Measurements from ENCODE around the gene MAML1. TPM values are rescaled to one million over a fixed set of nuclear protein-coding genes. Genes with fewer than 3 reads are reported as not detected.

The MAML1 gene
- total RNA-seq, 1 experiment from 2014 or later, result 42.2 TPM

DNA sequence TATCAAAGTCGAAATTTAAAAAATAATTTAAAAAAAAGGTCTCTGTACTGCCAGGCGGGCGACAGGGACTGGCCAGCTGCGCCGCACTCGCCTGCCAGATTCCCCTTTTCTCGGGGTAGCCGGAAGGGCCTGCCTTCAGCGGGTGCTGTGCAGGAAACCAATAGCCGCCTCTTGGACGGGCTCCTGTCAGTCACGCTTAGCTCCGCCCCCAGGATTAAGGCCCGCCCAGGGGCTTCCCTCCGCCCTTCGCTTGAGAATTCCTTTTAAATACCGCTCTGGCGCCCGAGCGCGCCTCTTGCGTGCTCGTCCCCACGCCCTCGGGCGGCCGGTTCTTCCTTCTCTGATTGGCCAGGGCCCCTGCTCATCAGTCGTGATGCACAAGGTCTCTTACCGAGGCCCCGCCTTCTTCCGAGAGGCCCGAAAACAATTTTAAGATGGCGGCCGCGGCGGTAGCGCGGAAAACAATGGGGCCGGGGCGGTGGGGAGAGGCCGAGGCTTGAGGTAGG lies at the start of gene MAML1 (continued):
- TF ChIP-seq STAT6 (CRISPR knock-in tag; conservative IDR thresholded peaks at IDR 0.05; ENCODE audit: low read depth), result no peak
- no peak for TF ChIP-seq ZNF671 (CRISPR knock-in tag; IDR thresholded peaks at IDR 0.05)
- TF ChIP-seq ZBTB21 (CRISPR knock-in tag; IDR thresholded peaks at IDR 0.05; ENCODE audit: borderline replicate concordance), result no peak
- no peak for TF ChIP-seq KAT7 (CRISPR knock-in tag; IDR thresholded peaks at IDR 0.05; ENCODE audit: borderline replicate concordance)
- TF ChIP-seq, protein P1, sequence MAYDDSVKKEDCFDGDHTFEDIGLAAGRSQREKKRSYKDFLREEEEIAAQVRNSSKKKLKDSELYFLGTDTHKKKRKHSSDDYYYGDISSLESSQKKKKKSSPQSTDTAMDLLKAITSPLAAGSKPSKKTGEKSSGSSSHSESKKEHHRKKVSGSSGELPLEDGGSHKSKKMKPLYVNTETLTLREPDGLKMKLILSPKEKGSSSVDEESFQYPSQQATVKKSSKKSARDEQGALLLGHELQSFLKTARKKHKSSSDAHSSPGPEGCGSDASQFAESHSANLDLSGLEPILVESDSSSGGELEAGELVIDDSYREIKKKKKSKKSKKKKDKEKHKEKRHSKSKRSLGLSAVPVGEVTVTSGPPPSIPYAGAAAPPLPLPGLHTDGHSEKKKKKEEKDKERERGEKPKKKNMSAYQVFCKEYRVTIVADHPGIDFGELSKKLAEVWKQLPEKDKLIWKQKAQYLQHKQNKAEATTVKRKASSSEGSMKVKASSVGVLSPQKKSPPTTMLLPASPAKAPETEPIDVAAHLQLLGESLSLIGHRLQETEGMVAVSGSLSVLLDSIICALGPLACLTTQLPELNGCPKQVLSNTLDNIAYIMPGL (CRISPR knock-in tag; IDR thresholded peaks at IDR 0.05), result no peak
- TF ChIP-seq, protein P2, sequence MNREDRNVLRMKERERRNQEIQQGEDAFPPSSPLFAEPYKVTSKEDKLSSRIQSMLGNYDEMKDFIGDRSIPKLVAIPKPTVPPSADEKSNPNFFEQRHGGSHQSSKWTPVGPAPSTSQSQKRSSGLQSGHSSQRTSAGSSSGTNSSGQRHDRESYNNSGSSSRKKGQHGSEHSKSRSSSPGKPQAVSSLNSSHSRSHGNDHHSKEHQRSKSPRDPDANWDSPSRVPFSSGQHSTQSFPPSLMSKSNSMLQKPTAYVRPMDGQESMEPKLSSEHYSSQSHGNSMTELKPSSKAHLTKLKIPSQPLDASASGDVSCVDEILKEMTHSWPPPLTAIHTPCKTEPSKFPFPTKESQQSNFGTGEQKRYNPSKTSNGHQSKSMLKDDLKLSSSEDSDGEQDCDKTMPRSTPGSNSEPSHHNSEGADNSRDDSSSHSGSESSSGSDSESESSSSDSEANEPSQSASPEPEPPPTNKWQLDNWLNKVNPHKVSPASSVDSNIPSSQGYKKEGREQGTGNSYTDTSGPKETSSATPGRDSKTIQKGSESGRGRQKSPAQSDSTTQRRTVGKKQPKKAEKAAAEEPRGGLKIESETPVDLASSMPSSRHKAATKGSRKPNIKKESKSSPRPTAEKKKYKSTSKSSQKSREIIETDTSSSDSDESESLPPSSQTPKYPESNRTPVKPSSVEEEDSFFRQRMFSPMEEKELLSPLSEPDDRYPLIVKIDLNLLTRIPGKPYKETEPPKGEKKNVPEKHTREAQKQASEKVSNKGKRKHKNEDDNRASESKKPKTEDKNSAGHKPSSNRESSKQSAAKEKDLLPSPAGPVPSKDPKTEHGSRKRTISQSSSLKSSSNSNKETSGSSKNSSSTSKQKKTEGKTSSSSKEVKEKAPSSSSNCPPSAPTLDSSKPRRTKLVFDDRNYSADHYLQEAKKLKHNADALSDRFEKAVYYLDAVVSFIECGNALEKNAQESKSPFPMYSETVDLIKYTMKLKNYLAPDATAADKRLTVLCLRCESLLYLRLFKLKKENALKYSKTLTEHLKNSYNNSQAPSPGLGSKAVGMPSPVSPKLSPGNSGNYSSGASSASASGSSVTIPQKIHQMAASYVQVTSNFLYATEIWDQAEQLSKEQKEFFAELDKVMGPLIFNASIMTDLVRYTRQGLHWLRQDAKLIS (CRISPR knock-in tag; IDR thresholded peaks at IDR 0.05; ENCODE audit: borderline replicate concordance), result no peak
- TF ChIP-seq ZSCAN18 (CRISPR knock-in tag; IDR thresholded peaks at IDR 0.05), result no peak
- 0 out of 2 replicates have a peak, but pooled peaks have one; percentile 72 for TF ChIP-seq ZNF232 (CRISPR knock-in tag; IDR thresholded peaks at IDR 0.05)
- TF ChIP-seq CREM (CRISPR knock-in tag; IDR thresholded peaks at IDR 0.05), result peak; percentile 49; the same call in 1 of the 2 replicates
- peak; percentile 87 for TF ChIP-seq NFYB (CRISPR knock-in tag; conservative IDR thresholded peaks at IDR 0.05; ENCODE audit: low read depth)
- TF ChIP-seq ZNF138 (CRISPR knock-in tag; conservative IDR thresholded peaks at IDR 0.05), result no peak
- no peak for TF ChIP-seq MLX (CRISPR knock-in tag; IDR thresholded peaks at IDR 0.05)
- TF ChIP-seq ETV6 (CRISPR knock-in tag; IDR thresholded peaks at IDR 0.05), result peak; percentile 79
- TF ChIP-seq FOXJ3 (CRISPR knock-in tag; IDR thresholded peaks at IDR 0.05; ENCODE audit: borderline replicate concordance), result no peak
- TF ChIP-seq, protein P3, sequence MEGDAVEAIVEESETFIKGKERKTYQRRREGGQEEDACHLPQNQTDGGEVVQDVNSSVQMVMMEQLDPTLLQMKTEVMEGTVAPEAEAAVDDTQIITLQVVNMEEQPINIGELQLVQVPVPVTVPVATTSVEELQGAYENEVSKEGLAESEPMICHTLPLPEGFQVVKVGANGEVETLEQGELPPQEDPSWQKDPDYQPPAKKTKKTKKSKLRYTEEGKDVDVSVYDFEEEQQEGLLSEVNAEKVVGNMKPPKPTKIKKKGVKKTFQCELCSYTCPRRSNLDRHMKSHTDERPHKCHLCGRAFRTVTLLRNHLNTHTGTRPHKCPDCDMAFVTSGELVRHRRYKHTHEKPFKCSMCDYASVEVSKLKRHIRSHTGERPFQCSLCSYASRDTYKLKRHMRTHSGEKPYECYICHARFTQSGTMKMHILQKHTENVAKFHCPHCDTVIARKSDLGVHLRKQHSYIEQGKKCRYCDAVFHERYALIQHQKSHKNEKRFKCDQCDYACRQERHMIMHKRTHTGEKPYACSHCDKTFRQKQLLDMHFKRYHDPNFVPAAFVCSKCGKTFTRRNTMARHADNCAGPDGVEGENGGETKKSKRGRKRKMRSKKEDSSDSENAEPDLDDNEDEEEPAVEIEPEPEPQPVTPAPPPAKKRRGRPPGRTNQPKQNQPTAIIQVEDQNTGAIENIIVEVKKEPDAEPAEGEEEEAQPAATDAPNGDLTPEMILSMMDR (IDR thresholded peaks at IDR 0.05), result no peak
- TF ChIP-seq, protein P4, sequence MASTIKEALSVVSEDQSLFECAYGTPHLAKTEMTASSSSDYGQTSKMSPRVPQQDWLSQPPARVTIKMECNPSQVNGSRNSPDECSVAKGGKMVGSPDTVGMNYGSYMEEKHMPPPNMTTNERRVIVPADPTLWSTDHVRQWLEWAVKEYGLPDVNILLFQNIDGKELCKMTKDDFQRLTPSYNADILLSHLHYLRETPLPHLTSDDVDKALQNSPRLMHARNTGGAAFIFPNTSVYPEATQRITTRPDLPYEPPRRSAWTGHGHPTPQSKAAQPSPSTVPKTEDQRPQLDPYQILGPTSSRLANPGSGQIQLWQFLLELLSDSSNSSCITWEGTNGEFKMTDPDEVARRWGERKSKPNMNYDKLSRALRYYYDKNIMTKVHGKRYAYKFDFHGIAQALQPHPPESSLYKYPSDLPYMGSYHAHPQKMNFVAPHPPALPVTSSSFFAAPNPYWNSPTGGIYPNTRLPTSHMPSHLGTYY (CRISPR knock-in tag; IDR thresholded peaks at IDR 0.05), result 0 out of 2 replicates have a peak, but pooled peaks have one; percentile 5
- no peak for TF ChIP-seq ZNF423 (CRISPR knock-in tag; IDR thresholded peaks at IDR 0.05)
- TF ChIP-seq SP1 (CRISPR knock-in tag; conservative IDR thresholded peaks at IDR 0.05), result peak; percentile 70
- TF ChIP-seq, protein P5, sequence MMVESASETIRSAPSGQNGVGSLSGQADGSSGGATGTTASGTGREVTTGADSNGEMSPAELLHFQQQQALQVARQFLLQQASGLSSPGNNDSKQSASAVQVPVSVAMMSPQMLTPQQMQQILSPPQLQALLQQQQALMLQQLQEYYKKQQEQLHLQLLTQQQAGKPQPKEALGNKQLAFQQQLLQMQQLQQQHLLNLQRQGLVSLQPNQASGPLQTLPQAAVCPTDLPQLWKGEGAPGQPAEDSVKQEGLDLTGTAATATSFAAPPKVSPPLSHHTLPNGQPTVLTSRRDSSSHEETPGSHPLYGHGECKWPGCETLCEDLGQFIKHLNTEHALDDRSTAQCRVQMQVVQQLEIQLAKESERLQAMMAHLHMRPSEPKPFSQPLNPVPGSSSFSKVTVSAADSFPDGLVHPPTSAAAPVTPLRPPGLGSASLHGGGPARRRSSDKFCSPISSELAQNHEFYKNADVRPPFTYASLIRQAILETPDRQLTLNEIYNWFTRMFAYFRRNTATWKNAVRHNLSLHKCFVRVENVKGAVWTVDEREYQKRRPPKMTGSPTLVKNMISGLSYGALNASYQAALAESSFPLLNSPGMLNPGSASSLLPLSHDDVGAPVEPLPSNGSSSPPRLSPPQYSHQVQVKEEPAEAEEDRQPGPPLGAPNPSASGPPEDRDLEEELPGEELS (CRISPR knock-in tag; IDR thresholded peaks at IDR 0.05), result no peak
- TF ChIP-seq GABPB1 (CRISPR knock-in tag; IDR thresholded peaks at IDR 0.05), result no peak
- no peak for TF ChIP-seq NR3C1 (CRISPR knock-in tag; conservative IDR thresholded peaks at IDR 0.05; ENCODE audit: low read depth)
- no peak for TF ChIP-seq SOX15 (CRISPR knock-in tag; IDR thresholded peaks at IDR 0.05)
- no peak for TF ChIP-seq OVOL2 (CRISPR knock-in tag; IDR thresholded peaks at IDR 0.05; ENCODE audit: borderline replicate concordance)
- TF ChIP-seq NR1H2 (CRISPR knock-in tag; IDR thresholded peaks at IDR 0.05), result no peak
- no peak for TF ChIP-seq SMAD3 (CRISPR knock-in tag; IDR thresholded peaks at IDR 0.05; ENCODE audit: borderline replicate concordance)

Data from WTC11 (cell line).